Measurements from ENCODE around the gene FAM117A. TPM values are rescaled to one million over a fixed set of nuclear protein-coding genes. Genes with fewer than 3 reads are reported as not detected.

The FAM117A gene
- total RNA-seq, 2 experiments from 2014 or later, result 23.2 to 26.5 TPM

GRCh38 chr17:49764559-49765180 lies 739 bp upstream of the FAM117A start:
- DNase-seq, result peak in 2 of 14 experiments; percentile 44 to 47
- H3K27me3 ChIP-seq (ENCODE audit: control insufficient read depth in 1 of 2, insufficient read depth in 2 of 2, low read length in 2 of 2), result no peaks in the 10 kb centered on the region
- Mint-ChIP-seq H3K4me3 (peak overlapping the region; percentile 90), H3K9me3 (no peaks in the 10 kb centered on the region), H3K4me1 (ENCODE audit: low read depth) (peaks cover 46% of the 10 kb centered on the region), H3K36me3 (ENCODE audit: low read depth) (peaks cover 18% of the 10 kb centered on the region), H3K27ac (peak overlapping the region; percentile 76), H3K27me3 (no peaks in the 10 kb centered on the region)
- peak overlapping the region; percentile 86 for H3K4me3 ChIP-seq (ENCODE audit: low read length)
- no peak overlapping the region for H3K27ac ChIP-seq (ENCODE audit: low read depth in 1 of 2, low read length in 2 of 2)
- intact Hi-C loops (cut with DNase I, micrococcal nuclease), result loop anchor here (1.0 to 5.0 kb wide), 4 partner anchors 24 to 56 kb away; partner anchors contain the start of gene KAT7 (in 2 of the 2)
- no peak for TF ChIP-seq CTCF (IDR thresholded peaks at IDR 0.05)
- no peaks in the 10 kb centered on the region for H3K9me3 ChIP-seq (ENCODE audit: control insufficient read depth in 1 of 2, insufficient read depth in 1 of 2, low read length in 2 of 2)
- ChIA-PET POLR2A (interaction anchor here (0.6 to 9.5 kb wide), 31 partner anchors 8 to 1717 kb away, joined by 3 to 253 read pairs (median 5); partner anchors contain the start of genes KAT7, NFE2L1, PHB1 and SLC35B1), CTCF (interaction anchor here (0.8 to 8.3 kb wide), 6 partner anchors 12 to 195 kb away, joined by 3 to 67 read pairs (median 12); partner anchors contain the start of gene SLC35B1)
- peaks cover 6% of the 10 kb centered on the region for H3K36me3 ChIP-seq (ENCODE audit: insufficient read depth, low read length)
- ATAC-seq (ENCODE audit: poor library complexity), result no peak
- peaks cover 36% of the 10 kb centered on the region for H3K4me1 ChIP-seq (ENCODE audit: insufficient read depth, low read length)

GRCh38 chr17:49762151-49762941 lies 1.6 kb downstream of the FAM117A start:
- Mint-ChIP-seq H3K4me3 (peak overlapping the region; percentile 95), H3K36me3 (ENCODE audit: low read depth) (peaks cover 37% of the 10 kb centered on the region), H3K27ac (peak overlapping the region; percentile 76), H3K4me1 (ENCODE audit: low read depth) (peaks cover 66% of the 10 kb centered on the region), H3K9me3 (no peaks in the 10 kb centered on the region), H3K27me3 (no peaks in the 10 kb centered on the region)
- Histone ChIP-seq H3K27ac (ENCODE audit: low read depth in 1 of 2, low read length in 2 of 2) (peak overlapping the region; percentile 4 to 67), H3K9me3 (ENCODE audit: control insufficient read depth in 1 of 2, insufficient read depth in 1 of 2, low read length in 2 of 2) (no peaks in the 10 kb centered on the region), H3K27me3 (ENCODE audit: control insufficient read depth in 1 of 2, insufficient read depth in 2 of 2, low read length in 2 of 2) (no peaks in the 10 kb centered on the region), H3K4me3 (ENCODE audit: low read length) (peak overlapping the region; percentile 86), H3K4me1 (ENCODE audit: insufficient read depth, low read length) (peaks cover 56% of the 10 kb centered on the region), H3K36me3 (ENCODE audit: insufficient read depth, low read length) (peaks cover 25% of the 10 kb centered on the region)
- no peak for ATAC-seq (ENCODE audit: poor library complexity)
- TF ChIP-seq CTCF (IDR thresholded peaks at IDR 0.05), result no peak
- intact Hi-C loops (cut with DNase I, micrococcal nuclease), result loop anchor here (1.0 to 2.0 kb wide), 4 partner anchors 14 to 46 kb away; no protein-coding TSS in a partner anchor
- DNase-seq, result peak in 2 of 14 experiments; percentile 8 to 32
- ChIA-PET POLR2A (interaction anchor here (0.7 to 9.5 kb wide), 11 partner anchors 13 to 71 kb away, joined by 3 to 253 read pairs (median 7); partner anchors contain the start of genes KAT7 and SLC35B1), CTCF (interaction anchor here (1.2 to 8.3 kb wide), 5 partner anchors 14 to 195 kb away, joined by 4 to 67 read pairs (median 17); partner anchors contain the start of gene SLC35B1)

- CTCF ChIA-PET, result interaction anchor here (0.6 to 8.3 kb wide), 3 partner anchors 14 to 191 kb away, joined by 3 to 67 read pairs (median 4); partner anchors contain the start of gene SLC35B1
These were observed 2.9 kb downstream of the FAM117A start for GRCh38 chr17:49760932-49761558.

More at GRCh38 chr17:49760932-49761558, 2.9 kb downstream of the FAM117A start:
- intact Hi-C loops (cut with DNase I, micrococcal nuclease), result no loop called here
- Mint-ChIP-seq H3K4me1 (ENCODE audit: low read depth) (peaks cover 79% of the 10 kb centered on the region), H3K27me3 (no peaks in the 10 kb centered on the region), H3K27ac (peak overlapping the region; percentile 76), H3K36me3 (ENCODE audit: low read depth) (peaks cover 50% of the 10 kb centered on the region), H3K9me3 (no peaks in the 10 kb centered on the region), H3K4me3 (peak overlapping the region; percentile 95)
- Histone ChIP-seq H3K9me3 (ENCODE audit: control insufficient read depth in 1 of 2, insufficient read depth in 1 of 2, low read length in 2 of 2) (no peaks in the 10 kb centered on the region), H3K36me3 (ENCODE audit: insufficient read depth, low read length) (peaks cover 34% of the 10 kb centered on the region), H3K27ac (ENCODE audit: low read depth in 1 of 2, low read length in 2 of 2) (peak overlapping the region; percentile 4 to 39), H3K4me3 (ENCODE audit: low read length) (peak overlapping the region; percentile 86), H3K27me3 (ENCODE audit: control insufficient read depth in 1 of 2, insufficient read depth in 2 of 2, low read length in 2 of 2) (no peaks in the 10 kb centered on the region), H3K4me1 (ENCODE audit: insufficient read depth, low read length) (peaks cover 68% of the 10 kb centered on the region)
- no peak for TF ChIP-seq CTCF (IDR thresholded peaks at IDR 0.05)
- DNase-seq (peak in 1 of 14 experiments; percentile 16), ATAC-seq (ENCODE audit: poor library complexity) (no peak)
- POLR2A ChIA-PET, result interaction anchor here (5.1 to 9.5 kb wide), 4 partner anchors 12 to 53 kb away, joined by 77 to 253 read pairs (median 156); partner anchors contain the start of genes KAT7 and SLC35B1

Measured in CD4-positive, alpha-beta T cell (primary cell).